ENCODE results near the gene AP2B1.

Gene AP2B1

GRCh38 chr17:35627417-35627816 is 40.3 kb downstream of the AP2B1 start:
- DNase-seq (ENCODE audit: low read depth in 2 of 2) = no peak

GRCh38 chr17:35630530-35631148 is 43.5 kb downstream of the AP2B1 start:
- no peak for DNase-seq (ENCODE audit: low read depth in 2 of 2)

- no peak for DNase-seq (ENCODE audit: low read depth in 2 of 2)
Measured at GRCh38 chr17:35641032-35641431, 53.9 kb downstream of the AP2B1 start.

GRCh38 chr17:35645923-35646322 is 58.8 kb downstream of the AP2B1 start:
- no peak for DNase-seq (ENCODE audit: low read depth in 2 of 2)

GRCh38 chr17:35651467-35651866 is 64.3 kb downstream of the AP2B1 start:
- DNase-seq (ENCODE audit: low read depth in 2 of 2) = no peak

GRCh38 chr17:35653619-35654361 is 66.7 kb downstream of the AP2B1 start:
- no peak for DNase-seq (ENCODE audit: low read depth in 2 of 2)

GRCh38 chr17:35655303-35655702 is 68.2 kb downstream of the AP2B1 start:
- DNase-seq (ENCODE audit: low read depth in 2 of 2) = no peak

GRCh38 chr17:35660902-35661301 is 73.8 kb downstream of the AP2B1 start:
- DNase-seq (ENCODE audit: low read depth in 2 of 2) = no peak

GRCh38 chr17:35664685-35665084 is 77.6 kb downstream of the AP2B1 start:
- DNase-seq (ENCODE audit: low read depth in 2 of 2) = no peak

- DNase-seq (ENCODE audit: low read depth in 2 of 2) = no peak
Measured at GRCh38 chr17:35665662-35666061, 78.5 kb downstream of the AP2B1 start.

- DNase-seq (ENCODE audit: low read depth in 2 of 2) = no peak
Measured at GRCh38 chr17:35666070-35666469, 78.9 kb downstream of the AP2B1 start.

GRCh38 chr17:35666967-35667532 is 79.9 kb downstream of the AP2B1 start:
- no peak for DNase-seq (ENCODE audit: low read depth in 2 of 2)

- no peak for DNase-seq (ENCODE audit: low read depth in 2 of 2)
Measured at GRCh38 chr17:35668802-35669201, 81.7 kb downstream of the AP2B1 start.

- no peak for DNase-seq (ENCODE audit: low read depth in 2 of 2)
Measured at GRCh38 chr17:35674552-35674951, 87.4 kb downstream of the AP2B1 start.

GRCh38 chr17:35676441-35676840 is 89.3 kb downstream of the AP2B1 start:
- no peak for DNase-seq (ENCODE audit: low read depth in 2 of 2)

GRCh38 chr17:35679007-35679682 is 92.0 kb downstream of the AP2B1 start:
- no peak for DNase-seq (ENCODE audit: low read depth in 2 of 2)

GRCh38 chr17:35683591-35683990 is 96.5 kb downstream of the AP2B1 start:
- no peak for DNase-seq (ENCODE audit: low read depth in 2 of 2)

- DNase-seq (ENCODE audit: low read depth in 2 of 2) = no peak
Measured at GRCh38 chr17:35684055-35684802, 97.1 kb downstream of the AP2B1 start.

GRCh38 chr17:35692512-35693210 is 105.5 kb downstream of the AP2B1 start:
- no peak for DNase-seq (ENCODE audit: low read depth in 2 of 2)

GRCh38 chr17:35693662-35694061 is 106.5 kb downstream of the AP2B1 start:
- DNase-seq (ENCODE audit: low read depth in 2 of 2) = no peak

GRCh38 chr17:35694906-35695305 is 107.8 kb downstream of the AP2B1 start:
- no peak for DNase-seq (ENCODE audit: low read depth in 2 of 2)

Data from stimulated activated CD8-positive, alpha-beta memory T cell treated with anti-CD3 and anti-CD28 coated beads, Interleukin-2, amount 100 ng/mL, for 1 hour (primary cell).